Measurements from ENCODE around the gene LHX4.

DNA sequence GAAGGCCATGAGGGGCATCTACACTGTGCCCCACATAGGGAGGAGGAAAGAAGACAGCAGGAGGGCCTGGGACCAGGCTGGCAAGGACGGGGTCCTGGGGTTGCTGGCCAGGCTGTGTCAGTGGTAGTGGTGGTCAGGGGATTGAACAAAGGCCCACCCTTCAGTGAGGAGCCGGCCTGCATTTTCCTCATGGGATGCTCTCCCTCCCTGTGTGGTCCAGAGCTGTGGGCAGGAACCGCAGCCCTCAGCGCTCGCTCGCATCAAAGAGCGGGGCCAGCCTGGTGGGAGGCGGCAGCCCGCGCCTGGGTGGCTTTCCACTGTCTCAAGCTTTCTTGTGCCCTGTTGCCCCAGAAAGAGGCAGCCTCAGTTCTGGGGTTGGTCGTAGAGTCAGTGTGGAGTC lies 24.8 kb downstream of the LHX4 start:
- TF ChIP-seq, protein P1, sequence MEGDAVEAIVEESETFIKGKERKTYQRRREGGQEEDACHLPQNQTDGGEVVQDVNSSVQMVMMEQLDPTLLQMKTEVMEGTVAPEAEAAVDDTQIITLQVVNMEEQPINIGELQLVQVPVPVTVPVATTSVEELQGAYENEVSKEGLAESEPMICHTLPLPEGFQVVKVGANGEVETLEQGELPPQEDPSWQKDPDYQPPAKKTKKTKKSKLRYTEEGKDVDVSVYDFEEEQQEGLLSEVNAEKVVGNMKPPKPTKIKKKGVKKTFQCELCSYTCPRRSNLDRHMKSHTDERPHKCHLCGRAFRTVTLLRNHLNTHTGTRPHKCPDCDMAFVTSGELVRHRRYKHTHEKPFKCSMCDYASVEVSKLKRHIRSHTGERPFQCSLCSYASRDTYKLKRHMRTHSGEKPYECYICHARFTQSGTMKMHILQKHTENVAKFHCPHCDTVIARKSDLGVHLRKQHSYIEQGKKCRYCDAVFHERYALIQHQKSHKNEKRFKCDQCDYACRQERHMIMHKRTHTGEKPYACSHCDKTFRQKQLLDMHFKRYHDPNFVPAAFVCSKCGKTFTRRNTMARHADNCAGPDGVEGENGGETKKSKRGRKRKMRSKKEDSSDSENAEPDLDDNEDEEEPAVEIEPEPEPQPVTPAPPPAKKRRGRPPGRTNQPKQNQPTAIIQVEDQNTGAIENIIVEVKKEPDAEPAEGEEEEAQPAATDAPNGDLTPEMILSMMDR (IDR thresholded peaks at IDR 0.05): no peak
- no peak for TF ChIP-seq ZFX (IDR thresholded peaks at IDR 0.05; ENCODE audit: borderline replicate concordance)
